Liver (tissue), 3 donors: ENCODE measurements around the gene NADSYN1.

Experiments used
- RAD21 ChIP-seq, 2 donors: IDR thresholded peaks; 2 replicates each; pipeline ENCODE4 v1.6.1; 2016; ENCODE audit warnings: antibody characterized with exemption in 2 of 2, mild to moderate bottlenecking in 2 of 2
- TF ChIP-seq, protein P1 (sequence below): fragments of 150-350 bp; IDR thresholded peaks from 2 replicates; pipeline ENCODE4 v1.5.1; 2017; ENCODE audit warnings: improper control_type of control experiment, low read depth, low read length; ENCODE audit not compliant: missing input control
- TF ChIP-seq, protein P2 (sequence below): IDR thresholded peaks from 2 replicates; pipeline ENCODE4 v1.6.1; 2016; ENCODE audit warnings: antibody characterized with exemption
- donor health status: healthy.
- donor health status: healthy.

DNA sequence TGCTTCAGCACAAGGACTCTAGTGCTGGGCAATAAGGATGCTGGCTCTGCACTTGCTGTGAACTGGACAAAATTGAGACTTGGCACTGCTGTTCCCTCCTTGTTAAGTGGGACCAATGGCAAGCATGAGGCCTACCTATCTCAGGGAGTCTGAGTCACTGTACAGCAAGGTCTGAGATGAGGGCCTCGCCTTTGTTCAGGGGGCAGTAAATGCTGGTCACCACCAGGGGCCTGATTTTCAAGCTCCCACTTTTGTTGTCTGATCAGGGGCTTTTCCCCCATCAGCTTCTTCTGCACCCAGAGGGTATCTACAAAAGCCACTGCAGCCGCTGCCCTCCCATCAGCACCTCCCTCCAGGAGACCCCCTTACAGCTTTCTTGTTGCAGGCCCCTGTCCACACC, 27.6 kb upstream of the NADSYN1 start:
- no peak for TF ChIP-seq RAD21 (IDR thresholded peaks at IDR 0.05)
- TF ChIP-seq, protein P1, sequence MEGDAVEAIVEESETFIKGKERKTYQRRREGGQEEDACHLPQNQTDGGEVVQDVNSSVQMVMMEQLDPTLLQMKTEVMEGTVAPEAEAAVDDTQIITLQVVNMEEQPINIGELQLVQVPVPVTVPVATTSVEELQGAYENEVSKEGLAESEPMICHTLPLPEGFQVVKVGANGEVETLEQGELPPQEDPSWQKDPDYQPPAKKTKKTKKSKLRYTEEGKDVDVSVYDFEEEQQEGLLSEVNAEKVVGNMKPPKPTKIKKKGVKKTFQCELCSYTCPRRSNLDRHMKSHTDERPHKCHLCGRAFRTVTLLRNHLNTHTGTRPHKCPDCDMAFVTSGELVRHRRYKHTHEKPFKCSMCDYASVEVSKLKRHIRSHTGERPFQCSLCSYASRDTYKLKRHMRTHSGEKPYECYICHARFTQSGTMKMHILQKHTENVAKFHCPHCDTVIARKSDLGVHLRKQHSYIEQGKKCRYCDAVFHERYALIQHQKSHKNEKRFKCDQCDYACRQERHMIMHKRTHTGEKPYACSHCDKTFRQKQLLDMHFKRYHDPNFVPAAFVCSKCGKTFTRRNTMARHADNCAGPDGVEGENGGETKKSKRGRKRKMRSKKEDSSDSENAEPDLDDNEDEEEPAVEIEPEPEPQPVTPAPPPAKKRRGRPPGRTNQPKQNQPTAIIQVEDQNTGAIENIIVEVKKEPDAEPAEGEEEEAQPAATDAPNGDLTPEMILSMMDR, result no peak
- TF ChIP-seq, protein P2, sequence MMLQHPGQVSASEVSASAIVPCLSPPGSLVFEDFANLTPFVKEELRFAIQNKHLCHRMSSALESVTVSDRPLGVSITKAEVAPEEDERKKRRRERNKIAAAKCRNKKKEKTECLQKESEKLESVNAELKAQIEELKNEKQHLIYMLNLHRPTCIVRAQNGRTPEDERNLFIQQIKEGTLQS, result no peak
